PC-9 (cell line): ENCODE measurements around the gene ELMO1. TPM values are rescaled to one million over a fixed set of nuclear protein-coding genes. Genes with fewer than 3 reads are reported as not detected.

Experiments
- BruUV-seq: library from RNA; stranded (reverse); fragments of 400-500 nt; replicated peaks from 2 replicates; lab custom pipeline; 2021; lab: Mats Ljungman, UMichigan
- CTCF ChIA-PET: fragments of 300-600 bp; sonication (Branson Sonifier 250); formaldehyde crosslinking; loops from one replicate; lab custom pipeline; 2022; ENCODE audit warnings: antibody characterized with exemption; lab: Charles Lee
- POLR2A ChIA-PET: fragments of 300-600 bp; sonication (Branson Sonifier 250); formaldehyde crosslinking; loops from one replicate; lab custom pipeline; 2022; ENCODE audit warnings: antibody characterized with exemption; ENCODE audit not compliant: unreplicated experiment; lab: Charles Lee
- DNase-seq, 2 experiments: peaks; one replicate each; pipeline versions ENCODE4 v3.0.0 to v3.0.0-alpha.2; 2015 to 2022; ENCODE audit warnings: mixed read lengths in 1 of 2
- H2AFZ ChIP-seq: fragments of 200-600 bp; sonication (generic); 2 replicates; pipeline ENCODE4 v1.8.1; 2017; ENCODE audit warnings: antibody characterized with exemption
- H3F3A ChIP-seq: fragments of 200-600 bp; sonication (generic); 2 replicates; pipeline ENCODE4 v1.8.1; 2017; ENCODE audit warnings: antibody characterized with exemption, mild to moderate bottlenecking, low read depth; ENCODE audit not compliant: insufficient read depth
- H3K27ac ChIP-seq: fragments of 200-600 bp; sonication (generic); 2 replicates; pipeline ENCODE4 v1.6.1; 2016; ENCODE audit warnings: mixed run types
- H3K27me3 ChIP-seq: fragments of 200-600 bp; sonication (generic); 2 replicates; pipeline ENCODE4 v1.6.1; 2016; ENCODE audit warnings: low read depth, mixed run types; ENCODE audit not compliant: insufficient read depth
- H3K36me3 ChIP-seq: fragments of 200-600 bp; sonication (generic); 2 replicates; pipeline ENCODE4 v1.6.1; 2016; ENCODE audit warnings: low read depth, mixed run types
- H3K4me1 ChIP-seq: fragments of 200-600 bp; sonication (generic); replicated peaks from 2 replicates; pipeline ENCODE4 v1.6.1; 2016; ENCODE audit warnings: mixed run types; ENCODE audit not compliant: insufficient read depth
- H3K4me2 ChIP-seq: fragments of 200-600 bp; sonication (generic); 2 replicates; pipeline ENCODE4 v1.6.1; 2017; ENCODE audit warnings: mixed run types
- H3K4me3 ChIP-seq: fragments of 200-600 bp; sonication (generic); 2 replicates; pipeline ENCODE4 v1.6.1; 2016; ENCODE audit warnings: mixed run types
- H3K79me2 ChIP-seq: fragments of 200-600 bp; sonication (generic); 2 replicates; pipeline ENCODE4 v1.6.1; 2017; ENCODE audit warnings: low read depth, mixed run types
- H3K9me2 ChIP-seq: fragments of 200-600 bp; sonication (generic); 2 replicates; pipeline ENCODE4 v1.8.1; 2017; ENCODE audit warnings: mild to moderate bottlenecking; ENCODE audit not compliant: insufficient read depth
- H3K9me3 ChIP-seq: fragments of 200-600 bp; sonication (generic); 2 replicates; pipeline ENCODE4 v1.8.1; 2016; ENCODE audit warnings: low read depth; ENCODE audit not compliant: insufficient read depth
- H4K20me1 ChIP-seq: fragments of 200-600 bp; sonication (generic); 2 replicates; pipeline ENCODE4 v1.8.1; 2017; ENCODE audit not compliant: insufficient read depth
- CTCF ChIP-seq: fragments of 200-600 bp; sonication (generic); conservative IDR thresholded peaks from 2 replicates; pipeline ENCODE4 v1.6.1; 2017; ENCODE audit warnings: mixed run types, antibody characterized with exemption, mild to moderate bottlenecking, moderate library complexity
- EZH2 ChIP-seq: fragments of 200-600 bp; sonication (generic); IDR thresholded peaks from 2 replicates; pipeline ENCODE4 v1.8.0; 2017; ENCODE audit warnings: antibody characterized with exemption, low read depth
- intact Hi-C: fragments of 100-400 bp; cut with micrococcal nuclease; formaldehyde crosslinking; loops from one replicate; pipeline ENCODE4 v1.10.0; 2022; ENCODE audit not compliant: unreplicated experiment
- total RNA-seq: library from RNA; stranded (reverse); gene quantifications from 2 replicates; pipeline ENCODE4 v1.2.3, GENCODE V29; 2021

The ELMO1 gene
- total RNA-seq, 1 experiment from 2014 or later = 4.8 TPM

DNA sequence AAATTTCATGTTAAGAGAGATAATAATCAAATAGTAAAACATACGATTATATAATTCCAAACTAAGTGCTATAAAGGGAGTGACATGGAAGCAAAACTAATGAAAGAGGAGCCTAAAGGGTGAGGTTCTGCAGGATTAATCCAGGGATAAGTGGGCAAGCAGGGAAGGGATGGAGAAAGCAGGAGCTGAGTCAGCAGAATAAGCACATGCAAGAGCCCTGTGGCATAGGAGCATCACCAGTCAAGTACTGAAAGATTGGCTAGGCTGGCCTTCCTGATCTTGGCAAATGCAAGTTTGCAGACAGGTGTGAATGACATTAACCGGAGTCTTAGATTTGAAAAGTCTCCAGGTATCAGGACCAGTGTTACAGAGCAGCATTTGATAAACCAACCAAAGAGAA, 336.4 kb downstream of the ELMO1 start:
- intact Hi-C loops = no loop called here
- Histone ChIP-seq H3K27me3 (0 out of 2 replicates have a peak, but pooled peaks cover 3% of the 10 kb centered on the region), H4K20me1 (no peaks in the 10 kb centered on the region), H3K27ac (no peak overlapping the region), H3F3A (no peaks in the 10 kb centered on the region), H3K4me1 (no peaks in the 10 kb centered on the region), H3K79me2 (no peaks in the 10 kb centered on the region), H3K4me2 (no peak overlapping the region), H3K9me2 (no peaks in the 10 kb centered on the region), H3K9me3 (no peaks in the 10 kb centered on the region), H2AFZ (no peak overlapping the region), H3K4me3 (no peak overlapping the region), H3K36me3 (no peaks in the 10 kb centered on the region)
- no peak for TF ChIP-seq CTCF
- TF ChIP-seq EZH2 = no peak
- DNase-seq = no peak
- no TSS peak for BruUV-seq
- POLR2A ChIA-PET = no interaction called here
- CTCF ChIA-PET = no interaction called here

GRCh38 chr7:37111459-37111858, 337.2 kb downstream of the ELMO1 start:
- Histone ChIP-seq H3F3A (no peaks in the 10 kb centered on the region), H3K27ac (no peak overlapping the region), H3K4me1 (no peaks in the 10 kb centered on the region), H3K9me3 (no peaks in the 10 kb centered on the region), H2AFZ (no peak overlapping the region), H4K20me1 (no peaks in the 10 kb centered on the region), H3K4me2 (no peak overlapping the region), H3K36me3 (no peaks in the 10 kb centered on the region), H3K79me2 (no peaks in the 10 kb centered on the region), H3K27me3 (no peaks in the 10 kb centered on the region), H3K4me3 (no peak overlapping the region), H3K9me2 (no peaks in the 10 kb centered on the region)
- DNase-seq = no peak
- TF ChIP-seq EZH2 = no peak
- no peak for TF ChIP-seq CTCF
- no TSS peak for BruUV-seq
- POLR2A ChIA-PET = no interaction called here
- intact Hi-C loops = no loop called here
- CTCF ChIA-PET = no interaction called here

DNA sequence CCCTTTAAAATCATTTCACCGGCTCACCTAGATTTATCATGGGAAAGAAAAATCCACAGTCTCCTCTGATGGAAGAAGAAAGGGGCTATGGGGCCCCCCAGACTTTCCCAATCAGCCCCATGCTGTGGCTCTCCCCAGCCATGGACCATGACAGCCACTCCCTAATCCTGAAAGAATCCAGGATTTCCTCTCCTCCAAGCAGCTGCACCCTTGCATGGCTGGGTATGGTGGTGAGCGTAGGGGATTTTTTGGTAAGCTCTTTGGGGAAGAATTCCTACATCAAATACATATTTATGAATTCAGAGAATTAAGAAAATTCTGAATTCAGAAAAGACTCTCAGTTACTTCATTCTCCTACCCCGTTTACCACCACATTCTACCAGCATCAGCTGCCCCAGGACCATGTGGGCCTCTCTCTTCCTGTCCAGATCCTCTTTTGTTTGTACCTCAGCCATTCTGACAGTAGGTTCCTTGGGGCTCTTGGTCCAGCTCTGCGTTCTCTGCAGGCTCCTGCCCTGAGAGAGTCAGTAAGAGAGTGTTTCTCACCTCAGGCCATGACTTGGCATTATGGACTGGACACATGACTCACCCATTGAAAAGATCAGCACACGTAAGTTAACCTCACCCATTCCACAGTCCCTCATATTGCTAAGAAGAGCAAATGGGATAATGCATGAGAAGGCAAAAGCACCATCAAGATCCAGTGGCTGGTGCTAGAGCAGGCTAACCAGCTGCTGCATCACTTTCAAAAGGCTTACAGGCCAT, 337.8 kb downstream of the ELMO1 start:
- Histone ChIP-seq H3F3A (no peaks in the 10 kb centered on the region), H3K79me2 (no peaks in the 10 kb centered on the region)
- intact Hi-C loops = no loop called here

More for the DNA sequence above, 337.8 kb downstream of the ELMO1 start:
- Histone ChIP-seq H4K20me1 (no peaks in the 10 kb centered on the region), H3K4me2 (no peak overlapping the region), H3K27me3 (no peaks in the 10 kb centered on the region), H3K4me1 (no peaks in the 10 kb centered on the region), H2AFZ (no peak overlapping the region), H3K9me3 (no peaks in the 10 kb centered on the region), H3K27ac (no peak overlapping the region), H3K9me2 (no peaks in the 10 kb centered on the region), H3K4me3 (no peak overlapping the region), H3K36me3 (no peaks in the 10 kb centered on the region)
- TF ChIP-seq EZH2 (no peak), CTCF (no peak)
- BruUV-seq = no TSS peak
- no peak for DNase-seq
- ChIA-PET POLR2A (no interaction called here), CTCF (no interaction called here)
